ENCODE measurements around the gene CACNB2. TPM values are rescaled to one million over a fixed set of nuclear protein-coding genes. Genes with fewer than 3 reads are reported as not detected.

Gene CACNB2
- total and polyA plus RNA-seq, 10 of the 15 experiments (the other 5 are each of a cell fraction or from before 2014, with no cell fraction given), result 0.62 to 8.1 (median 1.2) TPM

DNA sequence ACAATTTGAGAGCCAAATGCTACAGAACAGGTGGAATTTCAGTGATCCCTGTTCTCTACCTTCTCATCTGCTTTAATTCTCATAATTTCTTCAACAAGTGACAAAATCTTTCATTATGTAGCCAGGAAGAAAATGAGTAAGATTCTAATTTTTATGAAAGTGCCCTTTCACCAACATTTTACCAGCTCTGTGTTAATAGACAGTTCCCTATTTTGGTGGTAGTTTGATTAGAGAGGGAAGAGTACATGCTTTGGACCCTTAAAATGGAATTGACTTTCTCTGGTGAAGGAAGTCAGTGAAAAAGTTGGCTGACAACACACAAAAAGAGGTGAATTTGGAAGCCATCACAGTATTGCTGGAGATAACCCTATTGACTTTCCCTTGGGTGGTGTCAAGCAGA, 61.7 kb downstream of the CACNB2 start:
- Histone ChIP-seq H4K20me1 (ENCODE audit: control insufficient read depth, insufficient read depth) (no peaks in the 10 kb centered on the region), H3K4me3 (no peak overlapping the region), H3K79me2 (ENCODE audit: control insufficient read depth, insufficient read depth, low read length) (no peaks in the 10 kb centered on the region), H3K36me3 (ENCODE audit: control insufficient read depth in 2 of 2, insufficient read depth in 2 of 2, low read length in 1 of 2) (no peaks in the 10 kb centered on the region), H3K4me2 (ENCODE audit: control insufficient read depth, insufficient read depth) (no peak overlapping the region), H3K27me3 (replicated peaks in 1 of 2; ENCODE audit: control insufficient read depth in 2 of 2, insufficient read depth in 2 of 2, low read length in 1 of 2) (no peaks in the 10 kb centered on the region), H3K4me1 (ENCODE audit: control insufficient read depth, insufficient read depth, low read length) (no peaks in the 10 kb centered on the region), H3K9me3 (replicated peaks; ENCODE audit: control insufficient read depth, insufficient read depth, low read length) (no peaks in the 10 kb centered on the region), H3K9ac (ENCODE audit: control insufficient read depth, insufficient read depth, low read length) (no peak overlapping the region), H2AFZ (ENCODE audit: control insufficient read depth, low read depth, low read length) (no peak overlapping the region), H3K27ac (ENCODE audit: control insufficient read depth, insufficient read depth) (no peak overlapping the region)
- POLR2A ChIA-PET, result no interaction called here
- CTCF ChIA-PET, result interaction anchor here (0.7 to 2.4 kb wide), 2 partner anchors 14 to 352 kb away, joined by 3 to 8 read pairs; no protein-coding TSS in a partner anchor
- ATAC-seq, result no peak
- TF ChIP-seq, protein P1, sequence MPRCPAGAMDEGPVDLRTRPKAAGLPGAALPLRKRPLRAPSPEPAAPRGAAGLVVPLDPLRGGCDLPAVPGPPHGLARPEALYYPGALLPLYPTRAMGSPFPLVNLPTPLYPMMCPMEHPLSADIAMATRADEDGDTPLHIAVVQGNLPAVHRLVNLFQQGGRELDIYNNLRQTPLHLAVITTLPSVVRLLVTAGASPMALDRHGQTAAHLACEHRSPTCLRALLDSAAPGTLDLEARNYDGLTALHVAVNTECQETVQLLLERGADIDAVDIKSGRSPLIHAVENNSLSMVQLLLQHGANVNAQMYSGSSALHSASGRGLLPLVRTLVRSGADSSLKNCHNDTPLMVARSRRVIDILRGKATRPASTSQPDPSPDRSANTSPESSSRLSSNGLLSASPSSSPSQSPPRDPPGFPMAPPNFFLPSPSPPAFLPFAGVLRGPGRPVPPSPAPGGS (IDR thresholded peaks at IDR 0.05; ENCODE audit: borderline replicate concordance, insufficient read depth, low read depth, low read length, poor library complexity, severe bottlenecking), result no peak
- no peak for TF ChIP-seq JUND (IDR thresholded peaks at IDR 0.05; ENCODE audit: low read depth, low read length)
- TF ChIP-seq NR2C1 (IDR thresholded peaks at IDR 0.05), result no peak
- no peak for TF ChIP-seq TCF3 (IDR thresholded peaks at IDR 0.05; ENCODE audit: borderline replicate concordance, insufficient read depth, low read depth, low read length)
- TF ChIP-seq TCF7 (IDR thresholded peaks at IDR 0.05; ENCODE audit: borderline replicate concordance), result no peak
- RAD21 ChIA-PET (ENCODE audit: unreplicated experiment), result no interaction called here
- no peak for FAIRE-seq
- in situ Hi-C loops (cut with MboI), result no loop called here
- intact Hi-C loops (cut with micrococcal nuclease; ENCODE audit: unreplicated experiment), result no loop called here
- no TSS peak for BruUV-seq (replicated peaks)
- SMC1A ChIA-PET (ENCODE audit: uncharacterized antibody, unreplicated experiment), result no interaction called here
- DNase-seq (ENCODE audit: low read depth, low spot score), result no peak

DNA sequence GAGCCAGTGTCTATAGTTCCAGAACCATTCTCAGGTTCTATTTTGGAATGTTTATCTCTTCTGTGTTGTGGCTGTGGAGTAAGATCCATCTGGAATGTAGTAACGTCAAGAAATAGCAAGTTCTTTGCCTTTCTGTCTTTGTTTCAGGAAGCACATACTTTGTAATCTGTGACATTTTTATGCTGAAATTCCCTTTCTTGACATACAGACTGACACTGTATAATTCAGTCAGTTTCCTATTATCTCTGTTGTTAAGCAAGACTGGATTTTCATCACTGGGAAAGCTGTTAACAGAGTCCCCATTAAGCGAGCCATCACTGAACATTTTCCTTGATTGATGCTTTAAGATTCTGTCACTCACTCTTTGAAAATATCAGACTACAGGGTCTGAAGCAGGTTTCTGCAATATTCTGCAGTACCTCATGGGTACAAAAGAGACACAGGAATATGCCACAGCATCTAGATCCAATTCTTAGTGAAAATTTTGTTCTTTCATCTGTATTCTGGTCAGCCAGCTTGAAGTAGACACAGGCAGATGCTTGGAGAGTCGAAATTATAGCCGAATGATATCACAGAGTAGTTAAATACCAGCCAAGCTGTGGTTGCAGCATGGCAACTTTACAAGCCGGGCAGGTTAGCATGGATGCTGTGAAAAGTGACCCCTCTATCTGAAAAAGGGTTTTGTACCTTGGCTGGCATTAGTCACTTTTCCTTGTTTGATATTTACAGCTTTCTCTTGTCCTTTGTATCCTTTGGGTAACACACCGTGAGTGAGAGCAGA, 62.6 kb downstream of the CACNB2 start:
- ChIA-PET POLR2A (no interaction called here), CTCF (interaction anchor here (0.6 to 2.4 kb wide), 3 partner anchors 9 to 190 kb away, joined by 4 to 8 read pairs (median 6); no protein-coding TSS in a partner anchor), RAD21 (ENCODE audit: unreplicated experiment) (no interaction called here), SMC1A (ENCODE audit: uncharacterized antibody, unreplicated experiment) (no interaction called here)
- WGBS (ENCODE audit: insufficient coverage, insufficient replicate concordance, low lambda C conversion rate, missing lambda C conversion rate), result 39% methylated on average over 6 of the region's 6 CpGs
- BruUV-seq (replicated peaks), result no TSS peak
- no peak overlapping the region for H3K4me3 ChIP-seq
- no peaks in the 10 kb centered on the region for H3K9me3 ChIP-seq (replicated peaks; ENCODE audit: control insufficient read depth, insufficient read depth, low read length)
- no peaks in the 10 kb centered on the region for H3K36me3 ChIP-seq (ENCODE audit: control insufficient read depth in 2 of 2, insufficient read depth in 2 of 2, low read length in 1 of 2)
- TF ChIP-seq, protein P2, sequence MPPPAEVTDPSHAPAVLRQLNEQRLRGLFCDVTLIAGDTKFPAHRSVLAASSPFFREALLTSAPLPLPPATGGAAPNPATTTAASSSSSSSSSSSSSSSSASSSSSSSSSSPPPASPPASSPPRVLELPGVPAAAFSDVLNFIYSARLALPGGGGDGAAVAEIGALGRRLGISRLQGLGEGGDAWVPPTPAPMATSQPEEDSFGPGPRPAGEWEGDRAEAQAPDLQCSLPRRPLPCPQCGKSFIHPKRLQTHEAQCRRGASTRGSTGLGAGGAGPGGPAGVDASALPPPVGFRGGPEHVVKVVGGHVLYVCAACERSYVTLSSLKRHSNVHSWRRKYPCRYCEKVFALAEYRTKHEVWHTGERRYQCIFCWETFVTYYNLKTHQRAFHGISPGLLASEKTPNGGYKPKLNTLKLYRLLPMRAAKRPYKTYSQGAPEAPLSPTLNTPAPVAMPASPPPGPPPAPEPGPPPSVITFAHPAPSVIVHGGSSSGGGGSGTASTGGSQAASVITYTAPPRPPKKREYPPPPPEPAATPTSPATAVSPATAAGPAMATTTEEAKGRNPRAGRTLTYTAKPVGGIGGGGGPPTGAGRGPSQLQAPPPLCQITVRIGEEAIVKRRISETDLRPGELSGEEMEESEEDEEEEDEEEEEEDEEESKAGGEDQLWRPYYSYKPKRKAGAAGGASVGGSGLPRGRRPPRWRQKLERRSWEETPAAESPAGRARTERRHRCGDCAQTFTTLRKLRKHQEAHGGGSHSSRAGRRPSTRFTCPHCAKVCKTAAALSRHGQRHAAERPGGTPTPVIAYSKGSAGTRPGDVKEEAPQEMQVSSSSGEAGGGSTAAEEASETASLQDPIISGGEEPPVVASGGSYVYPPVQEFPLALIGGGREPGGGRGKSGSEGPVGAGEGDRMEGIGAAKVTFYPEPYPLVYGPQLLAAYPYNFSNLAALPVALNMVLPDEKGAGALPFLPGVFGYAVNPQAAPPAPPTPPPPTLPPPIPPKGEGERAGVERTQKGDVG (CRISPR knock-in tag; IDR thresholded peaks at IDR 0.05), result no peak
- no peak for TF ChIP-seq IRF4 (IDR thresholded peaks at IDR 0.05; ENCODE audit: low read depth, low read length)
- no peak for TF ChIP-seq STAT1 (conservative IDR thresholded peaks at IDR 0.05)
- no peak for TF ChIP-seq SREBF1 (IDR thresholded peaks at IDR 0.05; ENCODE audit: low read length)
- TF ChIP-seq SMAD1 (IDR thresholded peaks at IDR 0.05; ENCODE audit: low read depth, partially characterized antibody), result no peak
- TF ChIP-seq RAD51 (IDR thresholded peaks at IDR 0.05), result no peak
- no peak overlapping the region for H2AFZ ChIP-seq (ENCODE audit: control insufficient read depth, low read depth, low read length)
- no peak for DNase-seq (ENCODE audit: low read depth, low spot score)
- in situ Hi-C loops (cut with MboI) (no loop called here), intact Hi-C loops (cut with micrococcal nuclease; ENCODE audit: unreplicated experiment) (no loop called here)
- no peaks in the 10 kb centered on the region for H4K20me1 ChIP-seq (ENCODE audit: control insufficient read depth, insufficient read depth)
- no peak overlapping the region for H3K9ac ChIP-seq (ENCODE audit: control insufficient read depth, insufficient read depth, low read length)
- no peaks in the 10 kb centered on the region for H3K79me2 ChIP-seq (ENCODE audit: control insufficient read depth, insufficient read depth, low read length)
- no peak for ATAC-seq
- no peak overlapping the region for H3K27ac ChIP-seq (ENCODE audit: control insufficient read depth, insufficient read depth)
- H3K4me2 ChIP-seq (ENCODE audit: control insufficient read depth, insufficient read depth), result no peak overlapping the region
- no peaks in the 10 kb centered on the region for H3K27me3 ChIP-seq (replicated peaks in 1 of 2; ENCODE audit: control insufficient read depth in 2 of 2, insufficient read depth in 2 of 2, low read length in 1 of 2)
- FAIRE-seq, result no peak
- H3K4me1 ChIP-seq (ENCODE audit: control insufficient read depth, insufficient read depth, low read length), result no peaks in the 10 kb centered on the region

Measured in GM12878 (cell line).